ENCODE data around the gene SMURF1. TPM values are rescaled to one million over a fixed set of nuclear protein-coding genes. Genes with fewer than 3 reads are reported as not detected.

Gene SMURF1
- total and polyA plus RNA-seq, 10 donors: 2.5 to 29.0 (median 21.0) TPM

DNA sequence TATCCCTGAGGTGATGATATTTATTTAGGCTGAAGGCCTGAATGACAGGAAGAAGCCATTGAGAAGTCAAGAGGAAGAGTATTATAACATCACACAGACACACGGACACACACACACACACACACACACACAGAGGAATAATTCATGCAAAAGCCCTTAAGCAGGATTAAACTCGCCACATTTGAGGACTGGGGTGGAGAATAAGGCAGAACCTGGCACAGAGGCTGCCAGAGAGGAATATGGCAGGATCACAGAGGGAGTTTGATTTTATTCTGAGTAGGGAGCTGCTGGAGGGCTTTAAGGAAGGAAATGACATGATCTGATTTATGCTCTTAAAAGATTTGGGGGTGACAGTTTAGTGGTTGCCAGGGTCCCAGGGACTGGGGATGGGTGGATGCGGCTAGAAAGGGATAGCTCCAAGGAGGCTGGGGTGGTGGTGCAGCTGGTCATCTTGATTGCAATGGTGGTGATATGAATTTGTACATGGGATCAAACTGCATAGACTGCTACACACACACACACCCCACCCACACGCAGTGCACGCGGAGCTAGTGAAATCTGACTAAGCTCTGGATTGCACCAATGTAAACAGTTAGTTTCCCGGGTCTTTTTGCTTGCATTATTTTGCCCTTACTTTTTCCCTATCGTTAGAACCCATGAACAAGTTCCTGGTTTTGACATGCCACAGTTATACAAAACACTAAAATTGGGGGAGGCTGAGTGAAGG lies 11.2 kb downstream of the SMURF1 start:
- no peak for DNase-seq
- Histone ChIP-seq H3K9me3 (no peaks in the 10 kb centered on the region), H3K4me3 (no peak overlapping the region), H3K27ac (no peak overlapping the region), H3K36me3 (no peaks in the 10 kb centered on the region), H3K27me3 (replicated peaks in 1 of 7) (no peaks in the 10 kb centered on the region), H3K4me1 (peaks cover 5 to 95% (median 38%) of the 10 kb centered on the region in 6 donors)
- intact Hi-C loops (cut with DNase I; ENCODE audit: low total_unique reads): no loop called here
- WGBS, 5 donors: 73 to 85% (median 82%) methylated on average over 8 of the region's 8 CpGs
- TF ChIP-seq, protein P1, sequence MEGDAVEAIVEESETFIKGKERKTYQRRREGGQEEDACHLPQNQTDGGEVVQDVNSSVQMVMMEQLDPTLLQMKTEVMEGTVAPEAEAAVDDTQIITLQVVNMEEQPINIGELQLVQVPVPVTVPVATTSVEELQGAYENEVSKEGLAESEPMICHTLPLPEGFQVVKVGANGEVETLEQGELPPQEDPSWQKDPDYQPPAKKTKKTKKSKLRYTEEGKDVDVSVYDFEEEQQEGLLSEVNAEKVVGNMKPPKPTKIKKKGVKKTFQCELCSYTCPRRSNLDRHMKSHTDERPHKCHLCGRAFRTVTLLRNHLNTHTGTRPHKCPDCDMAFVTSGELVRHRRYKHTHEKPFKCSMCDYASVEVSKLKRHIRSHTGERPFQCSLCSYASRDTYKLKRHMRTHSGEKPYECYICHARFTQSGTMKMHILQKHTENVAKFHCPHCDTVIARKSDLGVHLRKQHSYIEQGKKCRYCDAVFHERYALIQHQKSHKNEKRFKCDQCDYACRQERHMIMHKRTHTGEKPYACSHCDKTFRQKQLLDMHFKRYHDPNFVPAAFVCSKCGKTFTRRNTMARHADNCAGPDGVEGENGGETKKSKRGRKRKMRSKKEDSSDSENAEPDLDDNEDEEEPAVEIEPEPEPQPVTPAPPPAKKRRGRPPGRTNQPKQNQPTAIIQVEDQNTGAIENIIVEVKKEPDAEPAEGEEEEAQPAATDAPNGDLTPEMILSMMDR (IDR thresholded peaks at IDR 0.05 in 8 of 11, conservative IDR thresholded peaks at IDR 0.05 in 3 of 11): no peak
- TF ChIP-seq POLR2AphosphoS5 (IDR thresholded peaks at IDR 0.05): no peak
- no peak for TF ChIP-seq POLR2A (IDR thresholded peaks at IDR 0.05)

DNA sequence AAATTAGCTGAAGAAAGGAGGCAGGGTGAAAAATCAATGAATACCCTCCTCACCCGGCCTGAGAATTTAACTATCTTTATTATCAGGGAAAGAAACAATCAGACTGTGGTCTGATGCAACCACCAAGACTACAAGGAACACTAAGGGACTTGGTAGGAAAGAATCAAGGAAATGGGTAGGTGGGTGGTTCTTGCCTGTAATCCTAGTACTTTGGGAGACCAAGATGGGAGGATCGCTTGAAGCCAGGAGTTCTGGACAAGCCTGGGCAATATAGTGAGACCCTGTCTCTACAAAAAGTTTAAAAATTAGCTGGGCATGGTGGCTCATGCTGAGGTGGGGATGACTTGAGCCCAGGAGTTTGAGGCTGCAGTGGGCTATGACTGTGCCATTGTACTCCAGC lies 12.6 kb downstream of the SMURF1 start:
- no peaks in the 10 kb centered on the region for H3K9me3 ChIP-seq
- H3K27me3 ChIP-seq (replicated peaks in 1 of 7): no peaks in the 10 kb centered on the region
- no peaks in the 10 kb centered on the region for H3K36me3 ChIP-seq
- no peak overlapping the region for H3K4me3 ChIP-seq
- peaks cover 5 to 95% (median 36%) of the 10 kb centered on the region in 6 donors for H3K4me1 ChIP-seq
- DNase-seq: no peak
- H3K27ac ChIP-seq: no peak overlapping the region
- TF ChIP-seq POLR2AphosphoS5 (IDR thresholded peaks at IDR 0.05): no peak
- TF ChIP-seq, protein P1 (IDR thresholded peaks at IDR 0.05 in 8 of 11, conservative IDR thresholded peaks at IDR 0.05 in 3 of 11): no peak
- TF ChIP-seq POLR2A (IDR thresholded peaks at IDR 0.05): no peak
- 91 to 99% (median 98%) methylated on average over 2 of the region's 2 CpGs for WGBS, 5 donors
- intact Hi-C loops (cut with DNase I; ENCODE audit: low total_unique reads): no loop called here

DNA sequence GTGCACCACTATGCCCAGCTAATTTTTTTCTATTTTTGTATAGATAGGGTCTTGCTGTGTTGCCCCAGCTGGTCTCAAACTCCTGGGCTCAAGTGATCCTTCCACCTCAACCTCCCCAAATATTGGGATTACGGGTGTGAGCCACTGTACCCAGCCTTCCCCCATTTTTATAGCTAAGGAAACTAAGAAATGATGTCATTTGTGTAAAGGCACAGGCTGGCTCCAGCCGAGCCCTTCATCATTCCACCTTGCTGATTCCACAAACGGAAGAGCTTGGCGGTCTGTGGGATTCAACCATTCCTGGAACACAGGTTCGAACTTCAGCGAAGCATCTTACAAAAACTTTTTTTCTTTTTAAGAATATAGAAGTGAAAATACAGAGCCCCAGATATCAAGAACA lies 14.4 kb downstream of the SMURF1 start:
- Histone ChIP-seq H3K27ac (no peak overlapping the region), H3K36me3 (no peaks in the 10 kb centered on the region), H3K4me3 (no peak overlapping the region), H3K4me1 (peaks cover 8 to 95% (median 38%) of the 10 kb centered on the region in 6 donors), H3K27me3 (replicated peaks in 1 of 7) (no peaks in the 10 kb centered on the region), H3K9me3 (no peaks in the 10 kb centered on the region)
- DNase-seq: no peak
- TF ChIP-seq POLR2AphosphoS5 (IDR thresholded peaks at IDR 0.05): no peak
- TF ChIP-seq POLR2A (IDR thresholded peaks at IDR 0.05): no peak
- TF ChIP-seq, protein P1 (IDR thresholded peaks at IDR 0.05 in 8 of 11, conservative IDR thresholded peaks at IDR 0.05 in 3 of 11): no peak
- intact Hi-C loops (cut with DNase I; ENCODE audit: low total_unique reads): no loop called here
- WGBS, 5 donors: 93 to 97% (median 96%) methylated on average over 6 of the region's 6 CpGs

DNA sequence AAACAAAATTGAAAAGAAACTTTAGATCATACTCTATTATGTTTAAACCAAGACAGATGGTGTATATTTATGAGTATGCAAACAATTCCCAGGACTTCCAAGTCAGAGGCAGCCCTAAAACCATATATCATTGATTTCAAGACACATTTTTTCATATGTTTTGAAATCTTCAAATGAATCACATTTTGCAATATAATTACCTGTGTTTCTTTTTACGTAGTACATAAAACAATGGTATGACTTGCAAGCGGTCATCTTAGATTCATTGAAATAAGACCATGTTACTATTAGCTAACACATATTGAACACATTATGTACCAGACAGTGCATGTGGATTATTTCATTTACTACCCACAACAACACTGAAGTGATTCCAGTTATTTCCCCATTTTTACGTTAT lies 14.9 kb downstream of the SMURF1 start:
- Histone ChIP-seq H3K9me3 (no peaks in the 10 kb centered on the region), H3K36me3 (no peaks in the 10 kb centered on the region), H3K27me3 (replicated peaks in 1 of 7) (no peaks in the 10 kb centered on the region), H3K27ac (no peak overlapping the region), H3K4me3 (no peak overlapping the region), H3K4me1 (peaks cover 13 to 95% (median 40%) of the 10 kb centered on the region in 6 donors)
- 76 to 92% (median 86%) methylated on average over 3 of the region's 3 CpGs for WGBS, 5 donors
- TF ChIP-seq, protein P1 (IDR thresholded peaks at IDR 0.05 in 8 of 11, conservative IDR thresholded peaks at IDR 0.05 in 3 of 11): no peak
- TF ChIP-seq POLR2AphosphoS5 (IDR thresholded peaks at IDR 0.05) (no peak), POLR2A (IDR thresholded peaks at IDR 0.05) (no peak)
- DNase-seq: no peak
- intact Hi-C loops (cut with DNase I; ENCODE audit: low total_unique reads): no loop called here
